Stimulated activated CD4-positive, alpha-beta T cell treated with anti-CD3 and anti-CD28 coated beads, TNF-alpha, amount 100 ng/mL, for 4 hours (primary cell): ENCODE data around the gene ANKRD10.

Experiments used
- DNase-seq, 3 experiments: peaks; one replicate each; pipeline ENCODE4 v3.0.0-alpha.2; 2020; ENCODE audit warnings: low read depth in 3 of 3

Gene ANKRD10

GRCh38 chr13:110831437-110832204 is 83.2 kb downstream of the ANKRD10 start:
- DNase-seq: no peak

GRCh38 chr13:110830800-110831371 is 84.0 kb downstream of the ANKRD10 start:
- no peak for DNase-seq

DNA sequence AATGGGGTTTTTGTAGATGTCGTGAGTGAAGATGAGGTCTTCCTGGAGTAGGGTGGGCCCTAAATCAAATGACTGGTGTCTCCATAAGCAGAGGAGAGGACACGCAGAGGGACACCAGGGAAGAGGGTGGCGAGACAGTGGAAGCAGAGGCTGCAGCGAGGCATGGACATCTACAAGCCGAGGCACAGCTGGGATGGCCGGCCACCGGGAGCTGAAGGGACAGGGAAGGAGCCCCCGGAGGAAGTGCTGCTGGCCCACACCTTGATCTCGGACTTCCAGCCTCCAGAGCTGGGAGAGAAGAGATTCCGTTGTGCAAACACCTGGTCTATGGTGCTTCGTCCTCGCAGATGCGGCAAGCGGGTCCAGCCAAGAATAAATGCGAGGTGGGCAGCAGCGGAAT is 84.5 kb downstream of the ANKRD10 start:
- no peak for DNase-seq

- no peak for DNase-seq
Measured at GRCh38 chr13:110829486-110829885, 85.4 kb downstream of the ANKRD10 start.

GRCh38 chr13:110828705-110829104 is 86.2 kb downstream of the ANKRD10 start:
- DNase-seq: no peak
